Muscle of leg (tissue), 11 donors: ENCODE measurements around the gene STK24. TPM values are rescaled to one million over a fixed set of nuclear protein-coding genes. Genes with fewer than 3 reads are reported as not detected.

ENCODE experiments used
- DNase-seq: peaks from one replicate; pipeline ENCODE4 v3.0.0; 2013
- H3K27ac ChIP-seq: one replicate; pipeline ENCODE4 v1.5.1; 2013; ENCODE audit warnings: mild to moderate bottlenecking, low read length, control low read depth
- H3K27me3 ChIP-seq: one replicate; pipeline ENCODE4 v1.6.1; 2013; ENCODE audit warnings: low read length; ENCODE audit not compliant: control insufficient read depth, insufficient read depth
- H3K36me3 ChIP-seq: one replicate; pipeline ENCODE4 v1.6.1; 2013; ENCODE audit warnings: low read length; ENCODE audit not compliant: control insufficient read depth, insufficient read depth
- H3K4me1 ChIP-seq: one replicate; pipeline ENCODE4 v1.6.1; 2013; ENCODE audit warnings: low read length; ENCODE audit not compliant: control insufficient read depth, insufficient read depth
- H3K4me3 ChIP-seq: one replicate; pipeline ENCODE4 v1.5.1; 2013; ENCODE audit warnings: low read length, control low read depth
- H3K9me3 ChIP-seq: replicated peaks from 2 replicates; pipeline ENCODE4 v1.6.1; 2013; ENCODE audit warnings: low read depth, low read length; ENCODE audit not compliant: control insufficient read depth
- WGBS: methylation state at CpG from one replicate; pipeline ENCODE4 v1.1.5; 2013; ENCODE audit warnings: missing lambda C conversion rate; ENCODE audit not compliant: insufficient coverage; 5-methylcytosine and 5-hydroxymethylcytosine counted together
- polyA plus RNA-seq, 8 donors: library from polyadenylated mRNA; unstranded; fragments of 120-200 nt; gene quantifications; one replicate each; pipeline versions ENCODE4 v1.2.1 to v1.2.3, GENCODE V29; 2013; ENCODE audit warnings: inconsistent platforms in 1 of 8, low replicate concordance in 1 of 8; ENCODE audit not compliant: insufficient read length in 8 of 8, insufficient read depth in 1 of 8
- total RNA-seq: library from RNA; stranded (reverse); fragments of 120-200 nt; gene quantifications from one replicate; pipeline ENCODE4 v1.2.4, GENCODE V29; 2013

Gene STK24
- total and polyA plus RNA-seq, 9 donors, result 36.2 to 61.8 (median 44.1) TPM

GRCh38 chr13:98447130-98447529 lies 129.8 kb downstream of the STK24 start:
- peaks cover 58% of the 10 kb centered on the region for H3K36me3 ChIP-seq
- H3K4me3 ChIP-seq, result no peak overlapping the region
- H3K27ac ChIP-seq, result no peak overlapping the region
- no peaks in the 10 kb centered on the region for H3K27me3 ChIP-seq
- H3K4me1 ChIP-seq, result peaks cover 31% of the 10 kb centered on the region
- 94% methylated on average over 2 of the region's 5 CpGs for WGBS
- no peak for DNase-seq
- no peaks in the 10 kb centered on the region for H3K9me3 ChIP-seq

GRCh38 chr13:98446234-98446621 lies 130.7 kb downstream of the STK24 start:
- DNase-seq, result no peak
- WGBS, result 88% methylated on average over 11 of the region's 11 CpGs
- Histone ChIP-seq H3K4me3 (no peak overlapping the region), H3K4me1 (peaks cover 25% of the 10 kb centered on the region), H3K27ac (no peak overlapping the region), H3K9me3 (no peaks in the 10 kb centered on the region), H3K36me3 (peaks cover 59% of the 10 kb centered on the region), H3K27me3 (no peaks in the 10 kb centered on the region)

GRCh38 chr13:98445340-98446233 lies 131.3 kb downstream of the STK24 start:
- H3K27ac ChIP-seq, result no peak overlapping the region
- DNase-seq, result peak; percentile 64
- WGBS, result 27% methylated on average over 9 of the region's 18 CpGs
- no peak overlapping the region for H3K4me3 ChIP-seq
- peaks cover 20% of the 10 kb centered on the region for H3K4me1 ChIP-seq
- peaks cover 64% of the 10 kb centered on the region for H3K36me3 ChIP-seq
- H3K27me3 ChIP-seq, result no peaks in the 10 kb centered on the region
- no peaks in the 10 kb centered on the region for H3K9me3 ChIP-seq

- Histone ChIP-seq H3K36me3 (peaks cover 69% of the 10 kb centered on the region), H3K9me3 (no peaks in the 10 kb centered on the region)
Observed at GRCh38 chr13:98444381-98444780, 132.5 kb downstream of the STK24 start.

GRCh38 chr13:98443800-98444325 lies 133.0 kb downstream of the STK24 start:
- Histone ChIP-seq H3K4me3 (no peak overlapping the region), H3K9me3 (no peaks in the 10 kb centered on the region), H3K27me3 (no peaks in the 10 kb centered on the region), H3K4me1 (peaks cover 10% of the 10 kb centered on the region), H3K36me3 (peaks cover 65% of the 10 kb centered on the region), H3K27ac (no peak overlapping the region)
- 85% methylated on average over 14 of the region's 21 CpGs for WGBS
- no peak for DNase-seq

More at GRCh38 chr13:98444381-98444780, 132.5 kb downstream of the STK24 start:
- WGBS, result 84% methylated on average over 16 of the region's 16 CpGs
- DNase-seq, result no peak
- no peaks in the 10 kb centered on the region for H3K27me3 ChIP-seq
- no peak overlapping the region for H3K27ac ChIP-seq
- peaks cover 11% of the 10 kb centered on the region for H3K4me1 ChIP-seq
- no peak overlapping the region for H3K4me3 ChIP-seq

- H3K27me3 ChIP-seq, result no peaks in the 10 kb centered on the region
- no peak overlapping the region for H3K4me3 ChIP-seq
- WGBS, result 80% methylated on average over 11 of the region's 11 CpGs
- H3K4me1 ChIP-seq, result peaks cover 8% of the 10 kb centered on the region
- peaks cover 65% of the 10 kb centered on the region for H3K36me3 ChIP-seq
- H3K9me3 ChIP-seq, result no peaks in the 10 kb centered on the region
- H3K27ac ChIP-seq, result no peak overlapping the region
- no peak for DNase-seq
Observed at GRCh38 chr13:98443329-98443728, 133.6 kb downstream of the STK24 start.

GRCh38 chr13:98442391-98443230 lies 134.3 kb downstream of the STK24 start:
- WGBS, result 64% methylated on average over 20 of the region's 27 CpGs
- H3K4me1 ChIP-seq, result peaks cover 8% of the 10 kb centered on the region
- no peak overlapping the region for H3K4me3 ChIP-seq
- peaks cover 62% of the 10 kb centered on the region for H3K36me3 ChIP-seq
- H3K27me3 ChIP-seq, result no peaks in the 10 kb centered on the region
- DNase-seq, result no peak
- no peaks in the 10 kb centered on the region for H3K9me3 ChIP-seq
- no peak overlapping the region for H3K27ac ChIP-seq

GRCh38 chr13:98441056-98441676 lies 135.7 kb downstream of the STK24 start:
- Histone ChIP-seq H3K9me3 (no peaks in the 10 kb centered on the region), H3K36me3 (peaks cover 54% of the 10 kb centered on the region), H3K27ac (no peak overlapping the region), H3K27me3 (no peaks in the 10 kb centered on the region), H3K4me3 (no peak overlapping the region), H3K4me1 (peaks cover 8% of the 10 kb centered on the region)
- WGBS, result 75% methylated on average over 20 of the region's 21 CpGs
- DNase-seq, result no peak

- H3K4me1 ChIP-seq, result peaks cover 7% of the 10 kb centered on the region
- no peak for DNase-seq
- H3K27me3 ChIP-seq, result no peaks in the 10 kb centered on the region
- no peak overlapping the region for H3K4me3 ChIP-seq
- no peak overlapping the region for H3K27ac ChIP-seq
- H3K9me3 ChIP-seq, result no peaks in the 10 kb centered on the region
- 91% methylated on average over 25 of the region's 25 CpGs for WGBS
- H3K36me3 ChIP-seq, result peaks cover 49% of the 10 kb centered on the region
Observed at GRCh38 chr13:98440390-98441055, 136.4 kb downstream of the STK24 start.
